Vagina (tissue), 2 donors: ENCODE results near the gene ANKRD52. TPM values are rescaled to one million over a fixed set of nuclear protein-coding genes. Genes with fewer than 3 reads are reported as not detected.

Source experiments
- DNase-seq, 2 donors: peaks; one replicate each; pipeline ENCODE4 v3.0.0-alpha.2; 2017; ENCODE audit errors: extremely low spot score in 2 of 2
- H3K27ac ChIP-seq: fragments of 200-600 bp; sonication (generic); one replicate; pipeline ENCODE4 v1.5.1; 2019
- H3K27me3 ChIP-seq: fragments of 200-600 bp; sonication (generic); one replicate; pipeline ENCODE4 v1.5.1; 2019
- H3K36me3 ChIP-seq, 2 donors: fragments of 200-600 bp; sonication (generic); one replicate each; pipeline ENCODE4 v1.5.1; 2017 to 2019
- H3K4me1 ChIP-seq: fragments of 200-600 bp; sonication (generic); one replicate; pipeline ENCODE4 v1.5.1; 2019
- H3K4me3 ChIP-seq, 2 donors: fragments of 200-600 bp; sonication (generic); 1 replicate in 1 of 2; 2 replicates in 1 of 2; pipeline ENCODE4 v1.5.1; 2016 to 2019
- H3K9me3 ChIP-seq: fragments of 200-600 bp; sonication (generic); one replicate; pipeline ENCODE4 v1.5.1; 2019
- POLR2A ChIP-seq, 2 donors: fragments of 450-650 bp; IDR thresholded peaks; one replicate each; pipeline ENCODE4 v1.6.1; 2017; ENCODE audit warnings: antibody characterized with exemption in 2 of 2, mild to moderate bottlenecking in 2 of 2, moderate library complexity in 2 of 2
- POLR2AphosphoS5 ChIP-seq, 2 donors: sonication (generic); formaldehyde crosslinking; IDR thresholded peaks; one replicate each; pipeline ENCODE4 v1.9.0; 2017; ENCODE audit warnings: antibody characterized with exemption in 2 of 2, mild to moderate bottlenecking in 2 of 2, low read depth in 1 of 2; ENCODE audit not compliant: insufficient read depth in 1 of 2
- intact Hi-C: fragments of 100-400 bp; cut with DNase I; formaldehyde crosslinking; loops from one replicate; pipeline ENCODE4 v1.15.1; 2023
- total RNA-seq: library from RNA; depleted of rRNA; stranded (reverse); fragments of >200 nt; gene quantifications from one replicate; pipeline ENCODE4 v1.2.3, GENCODE V29; 2016
- TF ChIP-seq, protein P1 (sequence below), 3 experiments: fragments of 450-650 bp in 2 of 3; fragments of 200-600 bp in 1 of 3; sonication (generic) in 1 of 3; IDR thresholded peaks; one replicate each; pipeline ENCODE4 v1.5.1; 2017 to 2019; ENCODE audit warnings: antibody characterized with exemption in 3 of 3, mild to moderate bottlenecking in 2 of 3, moderate library complexity in 2 of 3

ANKRD52 gene
- total RNA-seq, 1 donor from 2014 or later, result 22.6 TPM

DNA sequence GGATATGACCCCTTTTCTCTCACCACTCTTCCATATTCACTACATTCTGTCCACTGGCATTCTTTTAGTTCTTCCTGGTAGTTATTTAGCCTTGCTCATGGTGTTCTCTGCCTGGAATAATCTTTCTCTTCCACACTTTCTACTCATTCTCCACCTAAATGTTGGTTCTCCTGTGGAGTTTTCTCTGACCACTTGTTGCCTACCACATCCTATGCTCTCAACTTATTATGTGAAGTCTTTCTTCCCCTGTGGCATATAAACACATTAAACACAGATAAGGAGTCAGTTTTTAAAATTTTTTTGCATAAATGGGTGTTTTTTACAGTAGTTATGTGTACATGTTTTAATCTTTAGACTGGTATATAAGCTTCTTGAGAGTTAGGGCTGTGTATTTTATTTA, 65.6 kb downstream of the ANKRD52 start:
- no peaks in the 10 kb centered on the region for H3K9me3 ChIP-seq
- intact Hi-C loops, result loop anchor here (2.0 kb wide), 1 partner anchor 32 kb away; the partner anchor contains the start of gene NABP2

DNA sequence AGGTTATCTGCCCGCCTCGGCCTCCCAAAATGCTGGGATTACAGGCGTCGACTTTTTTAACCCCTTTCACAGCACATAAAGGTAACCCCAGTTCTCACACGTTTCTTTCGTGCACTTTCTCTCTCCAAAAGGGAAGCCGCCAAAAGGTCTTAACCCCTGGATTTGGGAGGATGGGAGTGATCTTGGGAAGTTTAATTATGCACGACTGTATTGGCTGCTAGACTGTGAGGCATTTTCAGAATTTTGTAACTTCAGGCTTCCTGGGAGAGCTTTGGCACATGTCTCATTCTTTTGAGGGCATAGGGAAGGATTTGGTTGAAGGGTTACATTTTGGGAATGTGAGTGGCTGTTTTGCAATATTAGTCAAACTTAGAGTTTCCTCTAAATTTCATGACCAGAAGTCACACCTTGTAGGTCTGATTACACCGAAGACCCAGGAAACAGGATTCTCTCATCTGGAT, 67.5 kb downstream of the ANKRD52 start:
- TF ChIP-seq POLR2AphosphoS5 (IDR thresholded peaks at IDR 0.05; ENCODE audit: insufficient read depth in 1 of 2, low read depth in 1 of 2), result no peak
- TF ChIP-seq POLR2A (IDR thresholded peaks at IDR 0.05), result no peak
- TF ChIP-seq, protein P1, sequence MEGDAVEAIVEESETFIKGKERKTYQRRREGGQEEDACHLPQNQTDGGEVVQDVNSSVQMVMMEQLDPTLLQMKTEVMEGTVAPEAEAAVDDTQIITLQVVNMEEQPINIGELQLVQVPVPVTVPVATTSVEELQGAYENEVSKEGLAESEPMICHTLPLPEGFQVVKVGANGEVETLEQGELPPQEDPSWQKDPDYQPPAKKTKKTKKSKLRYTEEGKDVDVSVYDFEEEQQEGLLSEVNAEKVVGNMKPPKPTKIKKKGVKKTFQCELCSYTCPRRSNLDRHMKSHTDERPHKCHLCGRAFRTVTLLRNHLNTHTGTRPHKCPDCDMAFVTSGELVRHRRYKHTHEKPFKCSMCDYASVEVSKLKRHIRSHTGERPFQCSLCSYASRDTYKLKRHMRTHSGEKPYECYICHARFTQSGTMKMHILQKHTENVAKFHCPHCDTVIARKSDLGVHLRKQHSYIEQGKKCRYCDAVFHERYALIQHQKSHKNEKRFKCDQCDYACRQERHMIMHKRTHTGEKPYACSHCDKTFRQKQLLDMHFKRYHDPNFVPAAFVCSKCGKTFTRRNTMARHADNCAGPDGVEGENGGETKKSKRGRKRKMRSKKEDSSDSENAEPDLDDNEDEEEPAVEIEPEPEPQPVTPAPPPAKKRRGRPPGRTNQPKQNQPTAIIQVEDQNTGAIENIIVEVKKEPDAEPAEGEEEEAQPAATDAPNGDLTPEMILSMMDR (IDR thresholded peaks at IDR 0.05), result no peak
- Histone ChIP-seq H3K4me1 (peaks cover 28% of the 10 kb centered on the region), H3K27ac (peak overlapping the region; percentile 94), H3K27me3 (no peaks in the 10 kb centered on the region), H3K36me3 (peaks cover 0 to 4% of the 10 kb centered on the region in 2 donors), H3K9me3 (no peaks in the 10 kb centered on the region), H3K4me3 (peak overlapping the region; percentile 80 to 93)
- DNase-seq, result no peak
- intact Hi-C loops, result no loop called here

More for the DNA sequence above, 65.6 kb downstream of the ANKRD52 start:
- no peak overlapping the region for H3K4me3 ChIP-seq
- peaks cover 22% of the 10 kb centered on the region for H3K4me1 ChIP-seq
- no peaks in the 10 kb centered on the region for H3K36me3 ChIP-seq
- no peak for DNase-seq
- H3K27ac ChIP-seq, result no peak overlapping the region
- no peaks in the 10 kb centered on the region for H3K27me3 ChIP-seq
- no peak for TF ChIP-seq POLR2AphosphoS5 (IDR thresholded peaks at IDR 0.05; ENCODE audit: insufficient read depth in 1 of 2, low read depth in 1 of 2)
- TF ChIP-seq, protein P1 (IDR thresholded peaks at IDR 0.05), result no peak
- TF ChIP-seq POLR2A (IDR thresholded peaks at IDR 0.05), result no peak

GRCh38 chr12:56189918-56190694, 68.1 kb downstream of the ANKRD52 start:
- H3K27ac ChIP-seq, result peak overlapping the region; percentile 94
- intact Hi-C loops, result loop anchor here (2.0 kb wide), 1 partner anchor 71 kb away; the partner anchor contains the start of gene ZC3H10
- H3K27me3 ChIP-seq, result no peaks in the 10 kb centered on the region
- peaks cover 28% of the 10 kb centered on the region for H3K4me1 ChIP-seq
- peak overlapping the region; percentile 80 to 93 for H3K4me3 ChIP-seq
- H3K36me3 ChIP-seq, result peaks cover 0 to 10% of the 10 kb centered on the region in 2 donors
- no peaks in the 10 kb centered on the region for H3K9me3 ChIP-seq
- peak in 1 of 2 donors; percentile 94 for DNase-seq
- peak; percentile 55 to 68 for TF ChIP-seq POLR2AphosphoS5 (IDR thresholded peaks at IDR 0.05; ENCODE audit: insufficient read depth in 1 of 2, low read depth in 1 of 2)
- TF ChIP-seq, protein P1 (IDR thresholded peaks at IDR 0.05), result no peak

GRCh38 chr12:56189099-56189917, 68.9 kb downstream of the ANKRD52 start, which contains the start of gene SMARCC2:
Gene SMARCC2, minus strand, starts transcription at chr12:56189483. Its CDS starts 22 bp downstream, at chr12:56189461.
- H3K4me1 ChIP-seq, result peaks cover 28% of the 10 kb centered on the region
- peak within 1 kb of the TSS; percentile 80 to 93 for H3K4me3 ChIP-seq
- peaks cover 0 to 18% of the 10 kb centered on the region in 2 donors for H3K36me3 ChIP-seq
- no peaks in the 10 kb centered on the region for H3K27me3 ChIP-seq
- no peaks in the 10 kb centered on the region for H3K9me3 ChIP-seq
- intact Hi-C loops, result loop anchor here (2.0 kb wide), 1 partner anchor 71 kb away; the partner anchor contains the start of gene ZC3H10
- peak within 1 kb of the TSS; percentile 94 for H3K27ac ChIP-seq
- DNase-seq, result peak in 1 of 2 donors; percentile 93
- peak in 1 of 2 donors; percentile 57 for TF ChIP-seq POLR2AphosphoS5 (IDR thresholded peaks at IDR 0.05; ENCODE audit: insufficient read depth in 1 of 2, low read depth in 1 of 2)
- TF ChIP-seq, protein P1 (IDR thresholded peaks at IDR 0.05), result peak; percentile 5 to 58 (median 11)
- no peak for TF ChIP-seq POLR2A (IDR thresholded peaks at IDR 0.05)
